Brain microvascular endothelial cell (primary cell): Measurements from ENCODE around the gene TMEM135.
"Not testable (repeated sequence)": the region's sequence is repeated elsewhere in the genome, so short reads cannot be mapped to it uniquely, and the experiment has no call there.

Experiments used
- DNase-seq: peaks from one replicate; pipeline ENCODE4 v3.0.0-alpha.2; 2020
- H3K27ac ChIP-seq: fragments of 250-450 bp; sonication (Bioruptor Pico); 2 replicates; pipeline ENCODE4 v1.5.1; 2020; ENCODE audit warnings: mild to moderate bottlenecking, moderate library complexity
- H3K27me3 ChIP-seq: fragments of 250-450 bp; sonication (Bioruptor Pico); replicated peaks from 2 replicates; pipeline ENCODE4 v1.5.1; 2020; ENCODE audit warnings: mild to moderate bottlenecking
- H3K36me3 ChIP-seq: fragments of 250-450 bp; sonication (Bioruptor Pico); replicated peaks from 2 replicates; pipeline ENCODE4 v1.5.1; 2020; ENCODE audit warnings: mild to moderate bottlenecking
- H3K4me3 ChIP-seq: 2 replicates; pipeline ENCODE4 v1.5.1; 2011; ENCODE audit warnings: low read depth, mild to moderate bottlenecking, control low read depth, low read length, moderate library complexity
- in situ Hi-C: cut with HindIII; loops from 2 replicates; pipeline ENCODE4 v1.10.0; 2017; ENCODE audit warnings: low sequenced_read_pairs, low pct_ligation_motif_present
- TF ChIP-seq, protein P1 (sequence below): IDR thresholded peaks from 2 replicates; pipeline ENCODE4 v1.5.1; 2011; ENCODE audit warnings: low read depth, mild to moderate bottlenecking, moderate library complexity, low read length, control low read depth, inconsistent platforms; ENCODE audit errors: missing control alignments

Gene TMEM135

DNA sequence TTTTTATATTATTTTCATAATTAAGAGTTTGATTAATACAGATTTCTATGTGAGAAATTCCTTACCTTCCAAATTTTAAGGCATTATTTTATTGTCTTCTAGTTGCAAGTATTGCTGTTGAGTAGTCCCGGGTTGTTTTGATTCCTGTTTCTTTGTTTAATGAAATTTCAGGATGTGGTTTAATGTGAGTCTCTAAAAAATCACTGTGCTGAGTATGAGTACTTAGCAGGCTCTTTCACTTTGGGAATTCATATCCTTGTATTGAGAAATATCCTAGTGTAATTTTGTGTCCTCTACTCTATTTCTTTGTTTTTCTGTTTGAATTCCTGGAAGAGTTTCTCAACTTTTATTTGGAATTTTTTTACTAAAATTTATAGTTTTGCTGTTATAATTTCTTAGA, 113.2 kb downstream of the TMEM135 start:
- in situ Hi-C loops = no loop called here

DNA sequence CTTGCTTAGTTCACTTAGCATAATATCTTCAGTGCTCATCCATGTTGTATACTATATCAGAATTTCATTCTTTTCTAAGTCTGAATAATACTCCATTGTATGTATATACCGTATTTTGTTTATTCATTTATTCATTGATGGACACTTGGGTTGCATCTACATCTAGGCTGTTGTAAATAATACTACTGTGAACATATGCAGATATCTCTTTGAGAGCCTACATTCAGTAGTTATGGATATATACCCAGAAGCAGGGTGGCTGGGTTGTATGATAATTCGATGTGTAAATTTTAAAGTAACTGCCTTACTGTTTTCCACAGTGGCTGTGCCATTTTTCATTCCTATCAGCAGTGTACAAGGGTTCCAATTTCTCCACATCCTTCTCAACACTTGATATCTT, 116.5 kb downstream of the TMEM135 start:
- no peak overlapping the region for H3K4me3 ChIP-seq
- in situ Hi-C loops = no loop called here
- H3K27me3 ChIP-seq = no peaks in the 10 kb centered on the region

More for the DNA sequence above, 113.2 kb downstream of the TMEM135 start:
- H3K27ac ChIP-seq = no peak overlapping the region
- H3K27me3 ChIP-seq = no peaks in the 10 kb centered on the region
- H3K4me3 ChIP-seq = no peak overlapping the region
- DNase-seq = no peak
- no peaks in the 10 kb centered on the region for H3K36me3 ChIP-seq
- TF ChIP-seq, protein P1, sequence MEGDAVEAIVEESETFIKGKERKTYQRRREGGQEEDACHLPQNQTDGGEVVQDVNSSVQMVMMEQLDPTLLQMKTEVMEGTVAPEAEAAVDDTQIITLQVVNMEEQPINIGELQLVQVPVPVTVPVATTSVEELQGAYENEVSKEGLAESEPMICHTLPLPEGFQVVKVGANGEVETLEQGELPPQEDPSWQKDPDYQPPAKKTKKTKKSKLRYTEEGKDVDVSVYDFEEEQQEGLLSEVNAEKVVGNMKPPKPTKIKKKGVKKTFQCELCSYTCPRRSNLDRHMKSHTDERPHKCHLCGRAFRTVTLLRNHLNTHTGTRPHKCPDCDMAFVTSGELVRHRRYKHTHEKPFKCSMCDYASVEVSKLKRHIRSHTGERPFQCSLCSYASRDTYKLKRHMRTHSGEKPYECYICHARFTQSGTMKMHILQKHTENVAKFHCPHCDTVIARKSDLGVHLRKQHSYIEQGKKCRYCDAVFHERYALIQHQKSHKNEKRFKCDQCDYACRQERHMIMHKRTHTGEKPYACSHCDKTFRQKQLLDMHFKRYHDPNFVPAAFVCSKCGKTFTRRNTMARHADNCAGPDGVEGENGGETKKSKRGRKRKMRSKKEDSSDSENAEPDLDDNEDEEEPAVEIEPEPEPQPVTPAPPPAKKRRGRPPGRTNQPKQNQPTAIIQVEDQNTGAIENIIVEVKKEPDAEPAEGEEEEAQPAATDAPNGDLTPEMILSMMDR = no peak

DNA sequence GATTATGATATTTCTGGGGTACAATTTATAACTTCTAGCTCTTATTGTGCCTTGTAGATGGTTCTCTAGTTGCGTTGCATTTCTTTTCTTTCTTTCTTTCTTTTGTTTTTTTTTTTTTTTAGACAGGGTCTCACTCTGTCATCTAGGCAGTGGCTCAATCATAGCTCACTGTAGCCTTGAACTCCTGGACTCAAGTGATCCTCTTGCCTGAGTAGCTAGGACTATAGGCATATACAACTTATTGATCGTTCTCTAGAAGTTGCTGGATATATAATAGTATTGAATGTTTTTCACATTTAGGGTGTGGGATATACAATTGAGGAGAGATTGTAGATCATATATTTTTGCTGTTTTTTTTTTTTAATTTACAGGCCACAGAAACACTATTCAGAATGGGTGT, 119.2 kb downstream of the TMEM135 start:
- no peak for DNase-seq
- Histone ChIP-seq H3K27me3 (no peaks in the 10 kb centered on the region), H3K4me3 (no peak overlapping the region), H3K36me3 (no peaks in the 10 kb centered on the region), H3K27ac (no peak overlapping the region)
- in situ Hi-C loops = no loop called here
- TF ChIP-seq, protein P1 = no peak

More for the DNA sequence above, 116.5 kb downstream of the TMEM135 start:
- H3K36me3 ChIP-seq = no peaks in the 10 kb centered on the region
- no peak overlapping the region for H3K27ac ChIP-seq
- TF ChIP-seq, protein P1 = no peak
- no peak for DNase-seq

DNA sequence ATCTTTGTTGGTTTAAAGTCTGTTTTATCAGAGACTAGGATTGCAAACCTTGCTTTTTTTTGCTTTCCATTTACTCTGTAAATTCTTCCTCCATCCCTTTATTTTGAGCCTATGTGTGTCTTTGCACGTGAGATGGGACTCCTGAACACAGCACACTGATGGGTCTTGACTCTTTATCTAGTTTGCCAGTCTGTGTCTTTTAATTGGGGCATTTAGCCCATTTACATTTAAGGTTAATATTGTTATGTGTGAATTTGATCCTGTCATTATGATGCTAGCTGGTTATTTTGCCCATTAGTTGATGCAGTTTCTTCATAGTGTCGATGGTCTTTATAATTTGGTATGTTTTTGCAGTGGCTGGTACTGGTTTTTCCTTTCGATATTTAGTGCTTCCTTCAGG, 131.3 kb downstream of the TMEM135 start:
- H3K36me3 ChIP-seq, H3K4me3 ChIP-seq, in situ Hi-C loops, H3K27ac ChIP-seq, H3K27me3 ChIP-seq, DNase-seq: not testable (repeated sequence)

DNA sequence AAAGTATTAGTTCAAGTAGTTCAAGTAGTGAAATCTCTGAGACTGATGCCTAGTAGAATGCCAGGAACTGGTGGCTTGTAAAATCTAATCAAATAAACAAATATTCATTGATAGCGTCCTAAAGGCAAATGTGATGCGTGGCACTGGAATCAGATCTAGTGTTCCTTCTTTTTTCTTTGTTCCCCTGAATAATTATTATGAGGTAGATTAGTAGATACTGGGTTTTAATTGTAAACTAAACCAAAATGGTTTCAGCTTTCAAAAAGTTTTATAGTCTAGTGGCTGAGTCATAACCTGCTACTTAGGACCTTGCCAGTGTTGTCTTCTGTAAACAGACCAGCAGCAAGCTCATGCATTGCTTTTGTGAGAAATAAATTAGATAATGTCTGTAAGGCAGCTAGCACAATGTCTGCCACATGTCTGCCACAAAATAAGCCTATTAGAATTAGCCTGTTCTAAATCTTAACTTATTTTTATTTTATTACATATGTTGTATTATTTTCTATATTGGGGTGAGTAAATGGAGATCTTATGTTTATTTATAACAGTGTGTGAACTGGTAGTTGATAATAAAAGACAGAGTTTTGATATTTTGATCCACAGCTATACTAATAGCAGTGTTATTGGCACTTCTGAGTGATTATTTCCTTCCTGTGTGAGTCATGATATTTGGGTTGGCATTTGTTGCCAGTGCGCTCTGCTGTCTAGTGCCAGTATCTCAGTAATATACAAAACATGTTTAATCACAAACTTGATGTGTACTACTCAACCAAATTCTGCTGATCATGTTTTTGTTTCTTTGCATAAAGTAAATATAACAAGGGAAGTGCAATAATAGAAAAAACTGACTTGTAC, 135.7 kb downstream of the TMEM135 start:
- TF ChIP-seq, protein P1 = no peak
- Histone ChIP-seq H3K27ac (peak overlapping the region; percentile 38), H3K4me3 (no peak overlapping the region), H3K27me3 (no peaks in the 10 kb centered on the region), H3K36me3 (no peaks in the 10 kb centered on the region)
- in situ Hi-C loops = no loop called here
- DNase-seq = peak; percentile 36

DNA sequence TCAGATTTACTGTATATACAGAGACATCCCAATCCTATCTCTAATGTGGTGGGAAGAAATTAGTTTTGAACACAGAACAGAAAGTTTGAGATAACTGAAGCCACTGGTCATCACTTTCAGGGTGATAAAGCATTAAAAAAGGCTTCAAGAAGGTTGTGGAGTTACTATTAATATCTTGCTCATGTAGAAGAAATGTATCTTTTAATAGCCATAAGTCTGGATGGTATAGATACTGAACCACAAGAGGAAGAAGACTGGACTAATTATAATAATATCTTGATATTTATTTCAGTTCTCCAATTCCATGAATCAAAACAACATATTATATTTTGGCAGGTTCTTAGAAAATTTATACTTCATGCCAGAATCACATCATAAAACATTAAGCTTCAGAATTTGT, 137.1 kb downstream of the TMEM135 start:
- Histone ChIP-seq H3K4me3 (no peak overlapping the region), H3K27me3 (no peaks in the 10 kb centered on the region), H3K36me3 (no peaks in the 10 kb centered on the region), H3K27ac (no peak overlapping the region)
- DNase-seq = no peak
- in situ Hi-C loops = no loop called here
- TF ChIP-seq, protein P1 = no peak
